Panc1 (cell line): Measurements from ENCODE around the gene SDK1.

Experiments
- POLR2AphosphoS5 ChIP-seq: IDR thresholded peaks from 2 replicates; pipeline ENCODE4 v1.6.1; 2012; ENCODE audit warnings: mild to moderate bottlenecking, low read depth, low read length, moderate library complexity
- SIN3A ChIP-seq: IDR thresholded peaks from 2 replicates; pipeline ENCODE4 v1.6.1; 2012; ENCODE audit warnings: low read depth, mild to moderate bottlenecking, low read length, moderate library complexity, borderline replicate concordance; ENCODE audit not compliant: insufficient read depth

DNA sequence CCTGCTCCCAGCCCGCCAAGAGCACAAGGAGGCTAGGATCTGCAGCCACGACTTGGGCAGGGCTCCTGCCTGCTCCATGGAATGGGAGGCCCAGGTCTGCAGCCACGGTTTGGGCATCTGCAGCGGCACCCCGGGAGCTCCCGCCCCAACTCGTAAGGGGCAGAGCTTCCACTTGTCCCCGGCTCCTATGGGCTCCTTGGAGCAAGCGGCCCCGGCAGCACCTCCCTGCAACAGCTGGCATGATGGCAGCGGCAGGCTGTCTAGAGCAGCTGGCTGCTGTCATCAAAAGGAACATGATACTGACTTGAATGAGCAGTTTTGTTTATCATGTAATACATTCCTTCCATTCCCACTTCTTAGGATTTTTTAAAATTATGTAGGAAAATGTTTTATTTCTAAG, 697.0 kb downstream of the SDK1 start:
- TF ChIP-seq POLR2AphosphoS5 = no peak
- no peak for TF ChIP-seq SIN3A
